Neural progenitor cell (in vitro differentiated cells): ENCODE data around the gene ARID5B. TPM values are rescaled to one million over a fixed set of nuclear protein-coding genes. Genes with fewer than 3 reads are reported as not detected.

Experiments
- DNase-seq: peaks from one replicate; pipeline ENCODE4 v3.0.0-alpha.2; 2016; ENCODE audit warnings: low spot score
- H2AFZ ChIP-seq: fragments of 200-600 bp; sonication (generic); replicated peaks from 2 replicates; pipeline ENCODE4 v1.6.1; 2016; ENCODE audit warnings: antibody characterized with exemption
- H3F3A ChIP-seq: fragments of 200-600 bp; sonication (generic); 2 replicates; pipeline ENCODE4 v1.6.1; 2016; ENCODE audit warnings: antibody characterized with exemption, low read depth
- H3K27ac ChIP-seq: fragments of 200-600 bp; sonication (generic); 2 replicates; pipeline ENCODE4 v1.5.1; 2016; ENCODE audit warnings: mild to moderate bottlenecking
- H3K27me3 ChIP-seq: fragments of 200-600 bp; sonication (generic); 2 replicates; pipeline ENCODE4 v1.6.1; 2016; ENCODE audit warnings: mild to moderate bottlenecking, moderate library complexity
- H3K36me3 ChIP-seq: fragments of 200-600 bp; sonication (generic); 2 replicates; pipeline ENCODE4 v1.5.1; 2016
- H3K4me1 ChIP-seq: fragments of 200-600 bp; sonication (generic); 2 replicates; pipeline ENCODE4 v1.6.1; 2016; ENCODE audit warnings: mixed run types
- H3K4me2 ChIP-seq: fragments of 200-600 bp; sonication (generic); 2 replicates; pipeline ENCODE4 v1.6.1; 2016
- H3K4me3 ChIP-seq: fragments of 200-600 bp; sonication (generic); 2 replicates; pipeline ENCODE4 v1.5.1; 2016
- H3K79me2 ChIP-seq: fragments of 200-600 bp; sonication (generic); 2 replicates; pipeline ENCODE4 v1.6.1; 2016; ENCODE audit warnings: low read depth
- H3K9ac ChIP-seq: fragments of 200-600 bp; sonication (generic); 2 replicates; pipeline ENCODE4 v1.6.1; 2016
- H3K9me3 ChIP-seq: fragments of 200-600 bp; sonication (generic); 2 replicates; pipeline ENCODE4 v1.5.1; 2016; ENCODE audit warnings: low read depth
- H4K20me1 ChIP-seq: fragments of 200-600 bp; sonication (generic); 2 replicates; pipeline ENCODE4 v1.6.1; 2016; ENCODE audit warnings: low read depth
- H3K27ac Mint-ChIP-seq: 3 replicates; pipeline ENCODE4 v1.8.0; 2021; ENCODE audit warnings: mixed read lengths
- H3K27me3 Mint-ChIP-seq: 2 replicates; pipeline ENCODE4 v1.8.0; 2022; ENCODE audit warnings: low read depth, mild to moderate bottlenecking, inconsistent platforms, moderate library complexity, mixed read lengths; ENCODE audit not compliant: insufficient read depth
- H3K36me3 Mint-ChIP-seq: 3 replicates; pipeline ENCODE4 v1.8.0; 2021; ENCODE audit warnings: mixed read lengths
- H3K4me1 Mint-ChIP-seq: 3 replicates; pipeline ENCODE4 v1.8.0; 2021; ENCODE audit warnings: mixed read lengths
- H3K4me3 Mint-ChIP-seq: 3 replicates; pipeline ENCODE4 v1.8.0; 2021; ENCODE audit warnings: mild to moderate bottlenecking, moderate library complexity, mixed read lengths
- H3K9me3 Mint-ChIP-seq: 3 replicates; pipeline ENCODE4 v1.8.0; 2020; ENCODE audit warnings: mixed read lengths
- EZH2 ChIP-seq: fragments of 200-600 bp; sonication (generic); IDR thresholded peaks from 2 replicates; pipeline ENCODE4 v1.6.1; 2017; ENCODE audit warnings: antibody characterized with exemption, mild to moderate bottlenecking, moderate library complexity
- EZH2phosphoT487 ChIP-seq: fragments of 200-600 bp; sonication (generic); IDR thresholded peaks from 2 replicates; pipeline ENCODE4 v1.6.1; 2017; ENCODE audit warnings: antibody characterized with exemption
- total RNA-seq: library from RNA; depleted of rRNA; stranded (reverse); fragments of >200 nt; gene quantifications from 2 replicates; pipeline ENCODE4 v1.2.3, GENCODE V29; 2015; ENCODE audit warnings: low replicate concordance
- TF ChIP-seq, protein P1 (sequence below): fragments of 200-600 bp; sonication (generic); IDR thresholded peaks from 2 replicates; pipeline ENCODE4 v1.5.1; 2017; ENCODE audit warnings: antibody characterized with exemption, mild to moderate bottlenecking

ARID5B gene
- total RNA-seq, 1 donor from 2014 or later = 1.5 TPM

DNA sequence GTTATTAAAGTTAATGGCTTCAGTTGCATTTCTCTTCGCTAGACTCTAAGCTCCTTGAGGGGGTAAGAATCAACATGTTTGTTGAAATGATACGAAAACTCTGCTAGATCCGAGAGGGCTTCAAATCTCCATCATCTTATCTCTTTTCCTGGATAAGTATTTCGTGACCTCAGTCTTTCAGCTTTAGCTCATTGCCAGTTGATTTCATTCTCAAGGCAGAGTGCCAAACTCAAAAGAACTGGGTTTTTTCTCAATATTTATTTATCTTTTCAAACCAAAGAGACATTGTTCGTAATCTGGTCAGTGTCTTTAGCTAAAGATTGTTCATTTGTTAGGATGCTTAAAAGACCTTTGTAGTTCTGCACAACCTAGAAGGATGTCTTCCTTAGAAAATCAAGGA is 108.9 kb downstream of the ARID5B start:
- H3K9me3 Mint-ChIP-seq = no peaks in the 10 kb centered on the region
- peaks cover 11% of the 10 kb centered on the region for H3K36me3 Mint-ChIP-seq
- Histone ChIP-seq H3K4me3 (no peak overlapping the region), H3K36me3 (no peaks in the 10 kb centered on the region), H3K4me1 (no peaks in the 10 kb centered on the region), H4K20me1 (no peaks in the 10 kb centered on the region), H3K79me2 (no peaks in the 10 kb centered on the region), H3K27me3 (no peaks in the 10 kb centered on the region), H3K9me3 (no peaks in the 10 kb centered on the region), H3K4me2 (no peak overlapping the region), H3K9ac (no peak overlapping the region), H3K27ac (no peak overlapping the region), H3F3A (no peaks in the 10 kb centered on the region), H2AFZ (no peak overlapping the region)
- peaks cover 10% of the 10 kb centered on the region for H3K4me1 Mint-ChIP-seq
- no peak for DNase-seq
- H3K4me3 Mint-ChIP-seq = no peak overlapping the region
- peaks cover 8% of the 10 kb centered on the region for H3K27me3 Mint-ChIP-seq
- no peak overlapping the region for H3K27ac Mint-ChIP-seq
- TF ChIP-seq, protein P1, sequence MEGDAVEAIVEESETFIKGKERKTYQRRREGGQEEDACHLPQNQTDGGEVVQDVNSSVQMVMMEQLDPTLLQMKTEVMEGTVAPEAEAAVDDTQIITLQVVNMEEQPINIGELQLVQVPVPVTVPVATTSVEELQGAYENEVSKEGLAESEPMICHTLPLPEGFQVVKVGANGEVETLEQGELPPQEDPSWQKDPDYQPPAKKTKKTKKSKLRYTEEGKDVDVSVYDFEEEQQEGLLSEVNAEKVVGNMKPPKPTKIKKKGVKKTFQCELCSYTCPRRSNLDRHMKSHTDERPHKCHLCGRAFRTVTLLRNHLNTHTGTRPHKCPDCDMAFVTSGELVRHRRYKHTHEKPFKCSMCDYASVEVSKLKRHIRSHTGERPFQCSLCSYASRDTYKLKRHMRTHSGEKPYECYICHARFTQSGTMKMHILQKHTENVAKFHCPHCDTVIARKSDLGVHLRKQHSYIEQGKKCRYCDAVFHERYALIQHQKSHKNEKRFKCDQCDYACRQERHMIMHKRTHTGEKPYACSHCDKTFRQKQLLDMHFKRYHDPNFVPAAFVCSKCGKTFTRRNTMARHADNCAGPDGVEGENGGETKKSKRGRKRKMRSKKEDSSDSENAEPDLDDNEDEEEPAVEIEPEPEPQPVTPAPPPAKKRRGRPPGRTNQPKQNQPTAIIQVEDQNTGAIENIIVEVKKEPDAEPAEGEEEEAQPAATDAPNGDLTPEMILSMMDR = no peak
- no peak for TF ChIP-seq EZH2phosphoT487
- no peak for TF ChIP-seq EZH2

DNA sequence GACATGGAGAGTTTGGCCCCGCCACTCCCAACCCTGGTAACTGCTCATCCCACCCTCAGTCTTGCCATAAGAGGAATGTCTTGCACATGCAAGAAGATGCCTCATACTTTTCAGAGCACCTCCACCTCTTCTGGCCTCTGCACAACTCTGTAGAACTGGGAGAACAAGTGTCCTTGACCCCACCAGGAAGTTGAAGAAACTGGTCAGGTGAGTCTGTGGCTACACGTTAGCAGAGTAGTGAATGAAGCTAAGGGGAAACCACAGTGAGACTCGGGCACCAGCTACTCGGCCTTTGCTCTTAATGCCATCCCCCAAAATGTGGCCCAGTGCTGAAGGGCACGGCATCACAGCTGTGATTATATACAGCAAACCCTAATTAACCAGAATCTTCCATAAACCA is 110.1 kb downstream of the ARID5B start:
- TF ChIP-seq, protein P1 = no peak
- no peak for TF ChIP-seq EZH2phosphoT487
- no peak overlapping the region for H3K27ac Mint-ChIP-seq
- H3K36me3 Mint-ChIP-seq = peaks cover 9% of the 10 kb centered on the region
- H3K79me2 ChIP-seq = no peaks in the 10 kb centered on the region
- H2AFZ ChIP-seq = no peak overlapping the region
- H3K9ac ChIP-seq = no peak overlapping the region
- no peak overlapping the region for H3K4me2 ChIP-seq
- H3K27me3 Mint-ChIP-seq = peaks cover 6% of the 10 kb centered on the region
- H3K4me3 ChIP-seq = no peak overlapping the region
- no peak overlapping the region for H3K4me3 Mint-ChIP-seq
- no peak overlapping the region for H3K27ac ChIP-seq
- H3F3A ChIP-seq = no peaks in the 10 kb centered on the region
- DNase-seq = no peak
- no peaks in the 10 kb centered on the region for H3K36me3 ChIP-seq
- no peaks in the 10 kb centered on the region for H3K9me3 Mint-ChIP-seq
- no peaks in the 10 kb centered on the region for H3K27me3 ChIP-seq
- no peaks in the 10 kb centered on the region for H3K4me1 ChIP-seq
- no peaks in the 10 kb centered on the region for H3K9me3 ChIP-seq
- no peaks in the 10 kb centered on the region for H4K20me1 ChIP-seq
- H3K4me1 Mint-ChIP-seq = peaks cover 10% of the 10 kb centered on the region

DNA sequence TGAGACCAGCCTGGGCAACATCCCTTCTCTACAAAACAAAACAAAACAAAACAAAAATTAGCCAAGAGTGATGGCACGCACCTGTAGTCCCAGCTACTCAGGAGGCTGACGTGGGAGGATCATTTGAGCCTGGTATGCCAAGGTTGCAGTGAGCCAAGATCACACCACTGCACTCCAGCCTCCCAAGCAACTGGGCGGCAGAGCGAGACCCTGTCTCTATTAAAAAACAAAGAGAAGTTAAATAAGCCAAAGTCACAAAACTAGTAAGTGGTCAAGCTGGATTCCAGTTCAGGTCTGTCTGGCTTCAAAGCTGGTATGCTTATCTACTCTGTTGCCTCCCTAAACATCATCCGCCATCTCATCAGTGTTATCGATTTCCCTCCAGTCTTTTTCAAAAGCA is 110.8 kb downstream of the ARID5B start:
- H2AFZ ChIP-seq = no peak overlapping the region
- Mint-ChIP-seq H3K4me1 (peaks cover 10% of the 10 kb centered on the region), H3K27me3 (peaks cover 6% of the 10 kb centered on the region), H3K36me3 (peaks cover 7% of the 10 kb centered on the region), H3K4me3 (no peak overlapping the region), H3K27ac (no peak overlapping the region), H3K9me3 (no peaks in the 10 kb centered on the region)
- no peaks in the 10 kb centered on the region for H4K20me1 ChIP-seq
- no peak for DNase-seq
- no peaks in the 10 kb centered on the region for H3K79me2 ChIP-seq
- no peak overlapping the region for H3K27ac ChIP-seq
- no peaks in the 10 kb centered on the region for H3K9me3 ChIP-seq
- H3F3A ChIP-seq = no peaks in the 10 kb centered on the region
- no peak overlapping the region for H3K4me2 ChIP-seq
- no peak overlapping the region for H3K4me3 ChIP-seq
- no peaks in the 10 kb centered on the region for H3K27me3 ChIP-seq
- H3K9ac ChIP-seq = no peak overlapping the region
- TF ChIP-seq, protein P1 = no peak
- TF ChIP-seq EZH2phosphoT487 (no peak), EZH2 (no peak)
- H3K4me1 ChIP-seq = no peaks in the 10 kb centered on the region
- no peaks in the 10 kb centered on the region for H3K36me3 ChIP-seq
